Ramos (cell line): ENCODE measurements around the gene MYPN.
"Not testable (repeated sequence)": the region's sequence is repeated elsewhere in the genome, so short reads cannot be mapped to it uniquely, and the experiment has no call there.

Source experiments
- in situ Hi-C: fragments of 300-500 bp; cut with MboI; formaldehyde crosslinking; loops from one replicate; pipeline ENCODE4 v1.14.3; 2022; ENCODE audit warnings: low sequenced_read_pairs; ENCODE audit not compliant: unreplicated experiment

Gene MYPN

DNA sequence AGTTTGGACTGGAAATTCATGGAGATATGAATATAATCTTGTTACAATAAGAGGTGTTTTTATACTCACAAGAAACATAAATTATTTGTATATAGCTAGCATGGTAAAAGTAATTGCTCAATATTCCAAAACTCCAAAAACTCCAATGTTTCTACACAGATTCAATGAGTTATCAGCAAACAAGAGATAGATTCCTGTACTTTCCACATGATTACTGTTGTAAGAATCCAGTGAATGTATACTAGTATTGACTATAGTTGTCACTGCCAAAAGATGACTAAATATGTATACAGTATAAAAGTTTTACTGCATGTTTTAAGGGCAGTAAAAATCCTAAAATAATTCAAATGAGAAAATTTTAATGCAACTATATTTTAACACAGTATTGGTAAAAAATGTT lies 111.9 kb downstream of the MYPN start:
- in situ Hi-C loops = no loop called here

DNA sequence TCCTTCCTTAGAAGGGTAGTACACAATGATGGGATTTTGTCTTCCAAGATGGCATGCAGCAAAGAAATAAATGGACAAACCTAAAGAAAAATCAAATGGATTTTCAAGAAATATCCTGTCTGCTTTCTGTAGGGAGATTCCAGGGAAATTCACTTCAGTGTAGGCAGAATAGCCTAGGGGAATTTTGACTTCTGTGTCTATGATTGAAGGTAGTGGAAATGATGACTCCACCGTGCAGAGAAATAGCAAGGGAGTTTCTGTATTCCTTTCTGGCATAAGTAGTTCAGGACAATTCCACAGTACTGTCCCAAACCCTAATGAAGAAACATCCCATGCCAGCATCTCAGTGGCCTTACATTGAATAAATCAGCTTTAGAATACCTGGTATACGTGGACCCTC lies 113.1 kb downstream of the MYPN start:
- in situ Hi-C loops = no loop called here

DNA sequence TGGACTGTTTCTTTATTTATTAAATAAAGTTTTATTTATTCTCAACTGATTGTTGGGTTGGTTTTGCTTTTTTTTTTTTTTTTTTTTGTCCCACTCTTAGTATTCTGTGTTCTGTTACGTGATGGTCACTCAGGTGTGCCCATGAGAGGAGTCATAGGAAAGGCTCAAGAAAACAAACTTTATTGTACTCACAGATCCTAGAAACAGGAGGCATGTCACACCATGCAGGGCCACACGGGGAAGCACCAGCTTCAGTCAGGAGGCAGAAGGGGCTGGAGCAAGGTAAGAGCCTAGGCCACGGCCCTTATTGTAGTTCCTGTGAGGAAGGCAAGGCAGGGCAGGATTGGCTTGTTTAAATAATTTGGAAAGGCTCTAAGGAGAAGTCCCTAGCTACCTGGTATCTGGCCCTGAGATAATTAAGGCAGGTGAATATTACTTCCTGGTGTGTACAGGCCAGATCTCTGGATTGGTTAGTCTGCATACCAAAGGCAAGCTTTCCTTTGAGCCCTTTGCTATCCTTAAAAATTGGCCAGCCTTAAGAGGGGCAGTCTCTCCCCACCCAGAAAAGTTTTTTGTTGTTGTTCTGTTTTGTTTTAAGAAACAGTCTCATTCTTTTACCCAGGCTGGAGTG lies 114.4 kb downstream of the MYPN start:
- in situ Hi-C loops = no loop called here

DNA sequence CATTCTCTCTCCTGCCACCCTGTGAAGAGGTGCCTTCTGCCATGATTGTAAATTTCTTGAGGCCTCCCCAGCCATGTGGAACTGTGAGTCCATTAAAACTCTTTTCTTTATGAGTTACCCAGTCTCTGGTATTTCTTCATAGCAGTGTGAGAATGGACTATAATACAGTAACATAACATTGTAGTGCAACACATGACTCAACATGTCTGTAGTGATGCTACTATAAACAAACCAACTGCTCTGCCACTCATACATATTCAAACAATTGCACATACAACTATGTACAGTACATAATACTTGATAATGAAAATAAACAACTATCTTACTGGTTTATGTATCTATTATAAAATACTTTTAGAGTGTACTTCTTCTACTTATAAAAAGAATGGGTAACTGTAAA lies 115.5 kb downstream of the MYPN start:
- in situ Hi-C loops = no loop called here

DNA sequence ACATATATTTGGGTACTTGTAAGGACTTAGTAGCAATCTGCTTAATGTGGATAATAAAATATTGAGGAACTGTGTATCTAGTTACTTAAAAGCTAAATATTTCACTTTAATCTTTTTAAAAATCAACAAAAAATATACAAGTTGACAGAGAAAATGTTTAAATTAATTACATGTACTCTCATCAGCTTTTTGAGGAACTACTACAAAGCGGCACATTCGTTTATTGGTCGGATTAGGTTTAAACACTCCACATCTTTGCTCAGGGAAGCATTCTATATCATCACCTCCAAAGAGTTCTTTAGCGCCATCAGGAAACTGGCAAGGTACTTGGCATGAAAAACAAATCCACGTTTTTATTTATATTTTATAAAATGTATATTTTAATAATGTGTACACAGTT lies 121.0 kb downstream of the MYPN start:
- in situ Hi-C loops = no loop called here

DNA sequence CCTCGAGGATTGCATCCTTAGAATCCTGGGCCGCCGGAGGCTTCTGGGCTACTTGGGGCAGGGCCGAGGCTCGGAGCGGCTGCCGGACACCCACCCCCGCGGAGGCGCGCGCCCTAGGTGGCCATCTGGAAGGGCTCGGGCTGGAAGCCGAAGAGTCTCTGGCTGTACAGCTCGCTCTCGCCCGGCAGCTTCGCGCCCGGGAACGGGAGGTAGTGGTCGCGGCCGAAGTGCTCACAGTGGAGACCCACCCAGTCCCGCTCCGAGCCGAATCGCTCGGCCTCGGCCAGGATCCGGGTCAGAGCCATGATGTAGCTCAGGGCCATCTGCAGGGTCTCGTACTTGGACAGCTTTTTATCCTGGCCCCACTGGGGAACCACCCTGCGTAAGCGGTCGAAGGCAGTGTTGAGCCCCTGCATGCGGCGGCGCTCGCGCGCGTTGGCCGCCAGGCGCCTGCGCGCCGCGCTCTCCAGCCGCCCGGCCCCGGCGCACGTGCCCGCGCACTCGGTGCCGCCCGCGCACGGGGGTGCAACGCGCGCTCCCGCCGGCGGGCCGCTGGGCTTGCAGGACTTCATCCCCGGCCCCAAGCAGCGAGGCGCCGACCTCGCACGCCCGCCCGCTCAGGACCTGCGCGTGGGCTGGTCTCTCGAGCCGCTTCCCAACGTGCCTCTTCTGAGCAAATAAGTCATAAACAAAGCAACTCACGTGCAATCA lies 122.0 kb downstream of the MYPN start:
- in situ Hi-C loops = no loop called here

DNA sequence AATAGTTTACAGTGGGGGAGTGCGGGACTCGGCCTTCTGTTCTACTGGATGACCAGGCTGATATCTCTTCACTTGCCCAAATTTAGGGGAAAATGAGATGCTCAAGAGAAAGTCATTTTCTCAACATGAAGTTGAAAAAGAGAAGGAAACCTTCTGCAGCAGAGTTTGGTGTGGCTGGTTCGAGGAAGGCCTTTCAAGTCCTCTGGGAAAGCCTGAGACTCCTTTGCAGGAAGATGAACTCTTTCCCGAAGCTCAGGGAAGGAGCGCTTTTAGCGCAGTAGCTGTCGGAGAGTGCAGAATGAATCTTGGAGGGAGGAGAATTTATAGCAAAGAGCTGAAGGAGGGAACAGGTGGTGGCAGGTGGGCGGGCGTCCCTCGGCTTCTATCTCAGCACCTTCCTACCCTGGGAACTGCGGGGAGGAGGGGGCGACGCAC lies 122.5 kb downstream of the MYPN start, which contains the start of gene ATOH7:
TSS of gene ATOH7 (minus strand) at position 297 of the 435 bp plus-strand sequence. CDS start 436 bp downstream, outside the sequence.
- in situ Hi-C loops = no loop called here

DNA sequence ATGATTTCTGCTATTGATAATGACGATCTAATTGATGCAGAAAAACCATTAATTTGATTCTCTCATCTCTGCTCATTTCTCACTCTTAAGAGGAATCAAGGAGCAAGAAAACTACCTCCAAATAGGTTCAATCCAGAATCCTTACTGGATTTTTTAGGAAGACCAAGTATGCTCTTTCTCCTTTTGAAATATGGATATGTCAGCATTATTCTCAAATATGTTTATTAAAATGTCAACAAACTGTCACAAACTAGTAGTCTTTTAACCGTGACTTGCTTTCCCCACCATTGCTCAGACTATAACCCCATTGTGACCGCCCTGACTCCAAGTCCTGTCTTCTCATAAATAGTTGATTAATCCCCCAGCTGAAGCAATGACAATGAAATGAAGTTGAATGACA lies 123.8 kb downstream of the MYPN start:
- in situ Hi-C loops = no loop called here

DNA sequence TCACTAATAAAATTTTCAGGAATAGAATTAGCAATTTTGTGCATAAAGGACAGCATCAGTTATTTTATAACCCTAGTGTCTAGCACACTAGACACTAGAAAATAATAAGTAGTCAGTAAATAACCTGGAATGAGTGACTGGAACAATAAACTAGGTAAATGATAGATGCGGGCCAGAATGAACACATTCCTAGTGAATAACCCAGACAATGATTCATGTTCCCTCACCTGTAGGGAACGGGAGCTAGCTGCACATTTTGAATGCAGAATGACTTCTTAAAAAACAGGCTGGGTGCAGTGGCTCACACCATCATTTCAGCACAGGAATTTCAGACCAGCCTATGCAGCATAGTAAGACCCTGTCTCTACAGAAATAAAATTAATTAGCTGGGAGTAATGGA lies 125.8 kb downstream of the MYPN start:
- in situ Hi-C loops = no loop called here

DNA sequence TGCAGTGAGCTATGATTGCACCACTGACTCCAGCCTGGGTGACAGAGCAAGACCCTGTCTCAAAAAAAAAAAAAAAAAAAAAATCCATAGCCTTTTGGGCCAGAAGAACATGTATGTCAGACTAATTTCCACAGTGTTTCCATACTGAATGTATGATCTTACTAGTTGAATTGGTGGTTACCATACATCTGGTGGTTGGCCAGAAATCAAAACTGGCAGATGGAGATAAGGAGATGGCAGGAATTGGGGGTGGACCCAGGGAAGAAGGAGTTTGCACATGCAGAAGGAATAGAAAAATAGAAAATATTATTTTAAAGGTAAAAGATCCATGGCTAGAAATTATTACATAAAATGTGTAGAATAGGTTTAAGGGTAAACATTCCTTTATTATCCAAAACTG lies 126.3 kb downstream of the MYPN start:
- in situ Hi-C loops = no loop called here

DNA sequence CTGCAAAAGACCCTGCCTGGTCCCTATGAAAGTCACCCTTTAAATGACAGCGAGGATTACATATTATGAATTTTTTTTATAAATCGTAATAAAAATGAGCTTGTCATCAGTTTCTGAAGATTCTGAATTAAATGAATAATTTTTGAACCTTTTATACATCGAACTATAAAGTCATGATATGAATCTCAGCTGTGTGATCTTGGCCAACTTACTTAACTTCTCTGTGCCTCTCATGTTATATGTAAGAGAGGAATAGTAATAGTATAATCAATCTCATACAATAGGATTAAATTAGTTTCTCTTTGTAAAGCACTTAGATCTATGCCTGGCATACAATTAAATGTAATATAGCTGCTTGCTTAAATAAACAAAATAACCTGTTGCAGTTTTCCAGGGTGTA lies 127.9 kb downstream of the MYPN start:
- in situ Hi-C loops = no loop called here

DNA sequence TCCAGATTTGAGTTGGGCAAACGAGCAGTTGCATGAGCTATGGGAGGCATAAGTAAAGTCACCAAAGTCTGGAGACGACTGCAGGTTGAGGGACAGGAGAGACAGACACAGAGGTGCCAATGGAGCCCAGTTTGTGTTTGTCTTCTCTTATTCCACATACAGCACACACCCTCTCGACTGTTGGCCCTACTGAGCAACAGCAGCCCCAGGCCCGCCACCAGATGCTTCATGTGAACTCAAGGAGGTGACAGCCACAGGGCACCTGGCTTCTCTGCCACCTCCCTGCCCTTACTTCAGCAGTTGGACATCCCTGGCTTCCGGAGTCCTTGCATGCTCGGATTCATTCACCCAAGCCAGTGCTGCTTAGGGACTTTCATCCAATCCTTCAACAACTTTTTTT lies 129.1 kb downstream of the MYPN start:
- in situ Hi-C loops = no loop called here

DNA sequence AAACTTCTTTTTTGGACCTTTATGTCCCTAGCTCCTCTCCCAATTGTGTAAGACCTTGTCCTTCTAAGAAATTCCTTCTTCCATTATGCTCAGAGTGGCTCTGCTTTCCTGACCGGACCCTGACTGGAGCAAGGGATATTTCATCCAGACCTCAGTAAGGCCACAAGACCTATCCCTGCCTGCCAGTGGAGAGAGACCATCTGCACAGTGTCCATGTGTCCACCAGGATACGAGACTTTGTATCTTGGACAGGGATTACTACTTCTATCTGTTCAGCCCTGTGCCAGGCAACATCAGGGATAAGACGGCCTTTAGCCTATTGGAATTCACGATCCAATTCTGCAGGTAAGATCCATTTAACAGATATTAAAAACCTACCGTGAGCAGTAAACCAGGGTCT lies 129.8 kb downstream of the MYPN start:
- in situ Hi-C loops = no loop called here

DNA sequence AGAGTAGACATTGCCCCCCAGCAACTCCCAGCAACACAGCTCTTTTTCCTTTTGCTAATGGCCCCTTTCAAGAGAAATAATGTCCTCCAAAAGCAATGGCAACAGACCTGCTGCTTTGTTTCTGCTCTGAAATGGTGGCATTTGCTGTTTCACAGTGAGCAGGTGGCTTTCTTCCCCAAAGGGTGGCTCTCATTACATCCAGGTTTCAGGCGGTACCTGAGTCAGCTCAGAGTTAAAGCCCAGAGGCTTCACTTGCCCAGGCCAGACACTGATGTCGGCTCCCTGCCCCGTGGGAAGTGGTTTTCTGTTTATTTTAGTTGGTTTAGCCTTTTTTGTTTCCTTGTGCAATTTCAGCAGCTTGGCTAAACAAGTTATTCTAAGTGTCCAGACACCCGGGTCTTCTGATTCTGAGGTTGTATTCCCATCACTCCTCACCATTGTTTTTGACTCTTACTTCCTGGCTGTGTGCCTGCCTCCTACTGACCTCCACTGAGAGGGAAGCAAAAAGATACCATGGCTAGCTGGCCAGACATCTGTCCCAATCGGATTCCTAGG lies 130.4 kb downstream of the MYPN start:
- in situ Hi-C loops = no loop called here

DNA sequence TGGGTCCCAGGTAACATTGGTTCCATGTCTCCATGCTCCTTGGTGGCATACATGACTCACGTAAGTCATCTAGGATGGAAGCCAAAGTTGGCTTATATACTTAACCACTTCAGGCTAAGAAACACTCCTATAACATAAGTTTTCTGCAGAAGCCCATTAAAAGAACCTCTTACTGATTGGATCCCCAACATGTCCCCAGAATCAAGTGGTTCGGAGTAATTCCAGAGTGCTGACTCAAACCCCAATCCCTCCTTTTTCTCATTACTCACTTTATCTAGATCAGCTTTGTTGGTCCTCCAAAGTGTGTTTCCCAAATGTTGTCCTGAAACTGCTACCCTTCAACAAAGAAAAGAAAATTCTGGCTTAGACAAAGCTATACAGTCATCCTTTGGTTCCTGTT lies 132.8 kb downstream of the MYPN start:
- in situ Hi-C loops = no loop called here

DNA sequence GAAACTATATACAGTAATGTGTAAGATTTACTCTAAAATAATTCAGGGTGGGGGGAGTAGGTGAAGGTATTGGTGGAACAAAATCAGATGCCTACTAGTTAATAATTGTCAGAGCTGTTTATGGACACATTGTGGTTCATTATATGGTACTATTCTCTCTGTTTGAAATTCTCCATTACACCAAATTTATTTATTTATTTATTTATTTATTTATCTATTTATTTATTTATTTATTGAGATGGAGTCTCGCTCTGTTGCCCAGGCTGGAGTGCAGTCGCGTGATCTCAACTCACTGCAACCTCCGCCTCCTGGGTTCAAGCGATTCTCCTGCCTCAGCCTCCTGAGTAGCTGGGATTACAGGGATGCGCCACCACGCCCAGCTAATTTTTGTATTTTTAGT lies 137.1 kb downstream of the MYPN start:
- in situ Hi-C loops = not testable (repeated sequence)

DNA sequence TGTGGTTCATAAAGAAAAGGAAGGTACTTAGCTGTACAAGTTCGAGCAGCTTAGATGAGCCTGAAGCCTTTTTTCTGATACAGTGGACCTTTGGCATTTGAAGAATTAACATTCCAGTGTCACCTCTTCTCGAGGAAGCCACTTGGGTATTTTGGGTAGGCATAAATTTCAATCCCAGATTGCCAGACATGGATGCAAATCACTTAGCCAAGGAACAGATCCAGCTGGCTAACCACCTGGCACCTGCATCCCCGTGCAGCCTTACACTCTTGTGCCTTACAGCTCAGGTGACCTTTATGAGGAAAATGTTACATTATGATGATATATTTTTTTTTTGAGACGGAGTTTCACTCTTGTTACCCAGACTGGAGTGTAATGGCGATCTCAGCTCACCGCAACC lies 138.6 kb downstream of the MYPN start:
- in situ Hi-C loops = no loop called here

DNA sequence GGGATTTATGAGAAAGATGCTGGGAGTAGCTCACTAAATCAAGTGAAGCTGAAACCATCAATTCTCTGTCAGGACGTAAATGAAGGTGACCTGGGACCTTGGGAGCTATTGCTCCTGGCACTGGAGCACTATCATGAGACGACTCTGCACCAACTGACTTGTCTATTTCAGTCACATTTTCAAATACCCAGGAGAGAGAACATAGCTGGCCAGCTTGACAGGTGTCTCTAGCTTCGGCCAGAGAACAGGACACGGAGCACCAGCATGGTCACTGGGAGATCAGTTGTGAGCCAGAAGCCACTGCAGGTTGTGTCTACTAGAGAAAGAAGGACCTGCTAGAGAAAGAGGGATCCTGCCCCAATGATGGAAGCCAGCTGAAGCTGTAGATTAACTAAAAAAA lies 140.0 kb downstream of the MYPN start:
- in situ Hi-C loops = no loop called here

DNA sequence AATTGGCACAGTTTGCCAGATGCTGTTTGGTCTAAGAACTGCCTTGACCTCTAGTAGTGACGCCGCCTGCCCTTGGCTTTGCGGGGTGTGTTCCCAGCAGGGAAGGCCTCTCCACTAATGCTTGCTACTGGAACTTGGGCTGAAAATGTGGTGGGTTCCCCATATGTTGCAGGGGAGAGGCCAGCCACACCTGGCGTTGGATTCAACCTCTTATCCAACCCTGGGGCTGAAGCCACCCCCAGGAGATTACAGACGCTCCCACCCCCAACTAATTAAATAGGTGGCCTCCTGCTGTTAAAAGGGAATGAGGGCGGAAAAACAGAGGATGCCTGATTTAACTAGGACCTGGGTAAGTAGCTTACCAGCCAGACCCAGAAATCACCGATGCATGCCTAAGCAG lies 141.9 kb downstream of the MYPN start:
- in situ Hi-C loops = no loop called here

DNA sequence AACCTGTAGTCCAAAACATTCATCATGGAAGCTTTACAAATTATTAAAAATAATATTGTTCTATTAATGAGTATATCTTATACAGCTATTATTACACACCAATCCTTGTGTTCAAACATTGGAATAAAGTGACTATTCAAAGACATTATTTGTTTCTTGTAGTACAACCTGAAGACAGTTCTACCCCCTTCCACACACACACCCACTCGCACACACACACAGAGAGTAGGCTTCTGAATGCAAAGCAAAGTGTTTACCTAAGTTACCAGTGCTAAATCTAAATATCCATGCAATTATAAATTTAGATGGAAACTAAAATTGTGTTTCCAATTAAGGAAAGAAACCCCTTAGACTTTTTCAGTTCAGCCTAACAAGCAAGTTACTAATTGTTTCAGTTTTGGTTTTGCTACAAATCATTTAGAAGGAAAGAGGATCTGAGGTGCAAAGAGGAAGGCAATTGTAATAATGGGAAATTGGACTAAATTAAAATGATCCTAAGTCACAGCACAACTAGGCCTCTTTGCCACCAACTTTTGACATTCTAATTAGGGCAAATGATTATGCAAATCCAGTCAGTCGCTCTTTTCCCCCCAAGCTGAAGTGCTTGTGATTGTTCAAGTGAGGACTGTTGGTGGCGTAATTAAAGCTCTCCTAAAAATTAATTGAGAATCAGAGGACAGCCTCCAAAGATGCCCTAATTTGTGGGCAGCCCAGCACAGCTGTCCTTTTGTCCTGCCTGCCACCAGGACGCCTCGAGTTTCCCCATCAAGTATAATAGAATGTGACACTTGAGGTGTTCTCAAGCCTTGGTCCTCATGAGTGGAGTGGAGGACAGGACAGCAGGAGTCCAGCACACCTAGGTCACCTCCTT lies 142.6 kb downstream of the MYPN start:
- in situ Hi-C loops = no loop called here

DNA sequence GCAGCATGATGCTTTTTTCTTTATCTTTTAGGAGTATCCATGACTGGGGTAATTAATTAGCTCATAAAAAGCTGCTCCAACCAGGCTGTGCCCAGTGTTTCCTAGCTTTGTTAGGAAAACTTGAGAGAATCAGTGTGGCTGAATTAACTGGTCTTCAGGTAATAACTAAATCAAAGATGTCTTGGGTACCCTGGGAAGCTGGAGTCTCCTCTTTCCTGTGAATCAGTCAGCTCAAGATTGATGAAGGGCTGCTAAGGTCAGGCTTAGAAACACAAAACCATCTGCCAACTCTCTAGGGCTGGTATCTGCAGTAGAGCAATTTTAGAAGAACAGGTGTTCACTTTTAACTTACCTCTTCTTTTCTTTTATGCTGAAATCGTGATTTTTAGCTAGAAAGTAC lies 144.1 kb downstream of the MYPN start:
- in situ Hi-C loops = no loop called here
